Body of pancreas (tissue), 4 donors: ENCODE data around the gene CFAP46.

Experiments used
- CTCF ChIP-seq, 7 experiments: fragments of 450-650 bp in 4 of 7; fragments of 200-600 bp in 3 of 7; sonication (generic) in 3 of 7; IDR thresholded peaks; one replicate each; pipeline ENCODE4 v1.5.1; 2016 to 2019; ENCODE audit warnings: antibody characterized with exemption in 7 of 7
- POLR2A ChIP-seq, 3 donors: fragments of 450-650 bp; IDR thresholded peaks; one replicate each; pipeline ENCODE4 v1.6.1; 2016; ENCODE audit warnings: antibody characterized with exemption in 3 of 3, mild to moderate bottlenecking in 2 of 3

GRCh38 chr10:132796846-132797245, 145.5 kb downstream of the CFAP46 start:
- TF ChIP-seq CTCF (IDR thresholded peaks at IDR 0.05) (no peak), POLR2A (IDR thresholded peaks at IDR 0.05) (no peak)
